Glutamatergic neuron (in vitro differentiated cells): Measurements from ENCODE around the gene IRF4. TPM values are rescaled to one million over a fixed set of nuclear protein-coding genes. Genes with fewer than 3 reads are reported as not detected.

Experiments used
- DNase-seq: peaks from one replicate; pipeline ENCODE4 v3.0.0; 2022
- H3K27ac Mint-ChIP-seq: one replicate; pipeline ENCODE4 v1.8.0; 2020; ENCODE audit warnings: mild to moderate bottlenecking, mixed read lengths, inconsistent platforms; ENCODE audit not compliant: unreplicated experiment
- H3K27me3 Mint-ChIP-seq: one replicate; pipeline ENCODE4 v1.8.0; 2020; ENCODE audit warnings: mild to moderate bottlenecking, moderate library complexity, mixed read lengths, inconsistent platforms; ENCODE audit not compliant: unreplicated experiment
- H3K36me3 Mint-ChIP-seq: one replicate; pipeline ENCODE4 v1.8.0; 2020; ENCODE audit warnings: mild to moderate bottlenecking, mixed read lengths, inconsistent platforms; ENCODE audit not compliant: unreplicated experiment
- H3K4me1 Mint-ChIP-seq: one replicate; pipeline ENCODE4 v1.8.0; 2020; ENCODE audit warnings: mild to moderate bottlenecking, low read depth, mixed read lengths, inconsistent platforms; ENCODE audit not compliant: unreplicated experiment
- H3K4me3 Mint-ChIP-seq: one replicate; pipeline ENCODE4 v1.8.0; 2020; ENCODE audit warnings: mild to moderate bottlenecking, mixed read lengths, inconsistent platforms; ENCODE audit not compliant: unreplicated experiment
- H3K9me3 Mint-ChIP-seq: one replicate; pipeline ENCODE4 v1.8.0; 2020; ENCODE audit warnings: mild to moderate bottlenecking, moderate library complexity, mixed read lengths, inconsistent platforms; ENCODE audit not compliant: unreplicated experiment
- total RNA-seq: library from RNA; stranded (reverse); fragmentation: NEBNext Ultra II Directional; extraction: Animal tissue kit (Norgen Biotek cat#: 25700); gene quantifications from one replicate; pipeline ENCODE4 v1.2.1, GENCODE V29; 2021; ENCODE audit not compliant: unreplicated experiment
- TF ChIP-seq, protein P1 (sequence below): fragments of 200-600 bp; sonication (generic); IDR thresholded peaks from one replicate; pipeline ENCODE4 v1.5.0; 2021; ENCODE audit not compliant: partially characterized antibody, unreplicated experiment

IRF4 gene
- total RNA-seq, 1 donor from 2014 or later, result 0.37 TPM

DNA sequence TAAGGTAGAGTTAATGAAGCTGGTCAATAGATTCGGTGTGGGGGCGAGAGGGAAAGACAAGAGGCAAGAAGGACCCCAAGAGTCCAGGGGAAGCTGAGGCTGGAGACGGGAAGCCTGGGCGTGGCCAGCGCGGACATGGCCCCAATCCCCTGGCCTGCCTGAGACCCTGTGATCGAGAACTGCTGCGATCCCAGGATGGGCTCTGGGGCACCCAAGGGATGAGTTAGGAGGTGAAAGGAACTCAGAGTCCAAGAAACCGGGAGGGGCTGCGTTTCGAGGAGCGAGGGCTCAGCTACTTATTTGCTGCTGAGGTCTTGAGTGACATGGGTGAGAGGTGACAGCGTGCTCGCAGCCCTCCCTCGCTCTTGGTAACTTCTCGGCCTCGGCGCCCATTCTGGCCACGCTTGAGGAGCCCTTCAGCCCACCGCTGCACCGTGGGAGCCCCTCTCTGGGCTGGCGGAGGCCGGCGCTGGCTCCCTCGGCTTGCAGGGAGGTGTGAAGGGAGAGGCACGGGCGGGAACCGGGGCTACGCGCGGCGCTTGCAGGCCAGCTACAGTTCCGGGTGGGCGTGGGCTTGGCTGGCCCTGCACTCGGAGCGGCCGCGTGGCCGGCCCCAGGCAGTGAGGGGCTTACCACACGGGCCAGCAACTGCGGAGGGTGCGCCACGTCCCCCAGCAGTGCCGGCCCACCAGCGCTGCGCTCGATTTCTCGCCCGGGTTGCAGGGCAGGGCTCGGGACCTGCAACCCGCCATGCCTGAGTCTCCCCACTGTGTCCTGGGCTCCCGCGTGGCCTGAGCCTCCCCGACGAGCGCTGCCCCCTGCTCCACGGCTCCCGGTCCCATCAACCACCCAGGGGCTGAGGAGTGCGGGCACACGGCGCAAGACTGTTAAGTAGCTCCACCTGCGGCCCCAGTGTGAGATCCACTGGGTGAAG lies 58.2 kb downstream of the IRF4 start:
- no peak for DNase-seq

DNA sequence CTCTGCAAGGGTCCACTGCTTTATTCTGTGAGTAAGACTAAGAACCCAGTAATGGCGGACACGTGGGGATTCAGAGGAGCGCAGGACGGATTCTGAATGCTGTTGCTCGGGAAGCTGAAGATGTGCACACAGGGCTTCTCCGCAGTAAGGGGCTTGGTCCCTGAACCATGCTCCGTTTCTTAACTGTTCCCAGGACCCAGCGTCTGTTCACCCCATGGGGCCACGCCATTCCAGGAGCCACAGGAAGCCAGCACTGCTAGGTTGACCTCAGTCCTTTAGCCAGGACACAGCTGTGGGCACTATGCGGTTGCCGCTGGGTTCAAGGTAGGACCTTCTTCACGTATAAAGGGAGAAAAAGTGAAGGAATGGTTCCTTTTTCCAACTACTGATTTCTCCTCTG lies 59.8 kb downstream of the IRF4 start:
- H3K4me1 Mint-ChIP-seq, result peaks cover 16% of the 10 kb centered on the region
- H3K9me3 Mint-ChIP-seq, result peaks cover 1% of the 10 kb centered on the region
- H3K36me3 Mint-ChIP-seq, result peaks cover 12% of the 10 kb centered on the region
- no peak for DNase-seq
- TF ChIP-seq, protein P1, sequence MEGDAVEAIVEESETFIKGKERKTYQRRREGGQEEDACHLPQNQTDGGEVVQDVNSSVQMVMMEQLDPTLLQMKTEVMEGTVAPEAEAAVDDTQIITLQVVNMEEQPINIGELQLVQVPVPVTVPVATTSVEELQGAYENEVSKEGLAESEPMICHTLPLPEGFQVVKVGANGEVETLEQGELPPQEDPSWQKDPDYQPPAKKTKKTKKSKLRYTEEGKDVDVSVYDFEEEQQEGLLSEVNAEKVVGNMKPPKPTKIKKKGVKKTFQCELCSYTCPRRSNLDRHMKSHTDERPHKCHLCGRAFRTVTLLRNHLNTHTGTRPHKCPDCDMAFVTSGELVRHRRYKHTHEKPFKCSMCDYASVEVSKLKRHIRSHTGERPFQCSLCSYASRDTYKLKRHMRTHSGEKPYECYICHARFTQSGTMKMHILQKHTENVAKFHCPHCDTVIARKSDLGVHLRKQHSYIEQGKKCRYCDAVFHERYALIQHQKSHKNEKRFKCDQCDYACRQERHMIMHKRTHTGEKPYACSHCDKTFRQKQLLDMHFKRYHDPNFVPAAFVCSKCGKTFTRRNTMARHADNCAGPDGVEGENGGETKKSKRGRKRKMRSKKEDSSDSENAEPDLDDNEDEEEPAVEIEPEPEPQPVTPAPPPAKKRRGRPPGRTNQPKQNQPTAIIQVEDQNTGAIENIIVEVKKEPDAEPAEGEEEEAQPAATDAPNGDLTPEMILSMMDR, result no peak
- H3K27ac Mint-ChIP-seq, result no peak overlapping the region
- no peak overlapping the region for H3K4me3 Mint-ChIP-seq
- peaks cover 5% of the 10 kb centered on the region for H3K27me3 Mint-ChIP-seq

More for the DNA sequence above, 58.2 kb downstream of the IRF4 start:
- Mint-ChIP-seq H3K4me1 (peaks cover 16% of the 10 kb centered on the region), H3K9me3 (peaks cover 1% of the 10 kb centered on the region), H3K27ac (no peak overlapping the region), H3K27me3 (peaks cover 5% of the 10 kb centered on the region), H3K4me3 (no peak overlapping the region), H3K36me3 (peaks cover 12% of the 10 kb centered on the region)
- TF ChIP-seq, protein P1, result no peak

DNA sequence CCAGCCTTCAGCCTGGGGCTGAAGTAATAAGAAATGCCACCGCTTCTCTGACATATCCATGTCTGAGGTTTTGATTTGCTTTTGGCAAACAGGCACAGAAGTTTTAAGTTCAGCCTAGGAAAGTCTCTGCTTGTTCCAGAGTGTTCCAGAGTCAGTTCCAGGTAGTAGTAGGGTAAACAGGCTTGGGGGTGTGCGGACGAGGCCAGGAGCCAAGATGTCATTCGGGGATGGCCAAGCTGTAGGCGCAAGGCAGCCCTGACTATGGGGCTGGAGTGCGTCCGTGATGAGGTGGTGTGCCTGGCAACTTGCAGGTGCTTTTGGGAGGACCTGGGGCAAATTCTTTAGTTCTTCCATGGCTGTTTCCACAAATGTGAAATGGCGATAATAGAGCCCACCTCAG lies 60.3 kb downstream of the IRF4 start:
- Mint-ChIP-seq H3K27me3 (peaks cover 5% of the 10 kb centered on the region), H3K9me3 (peaks cover 1% of the 10 kb centered on the region), H3K27ac (no peak overlapping the region), H3K36me3 (peaks cover 12% of the 10 kb centered on the region), H3K4me3 (no peak overlapping the region), H3K4me1 (peaks cover 19% of the 10 kb centered on the region)
- TF ChIP-seq, protein P1, result no peak
- DNase-seq, result no peak

DNA sequence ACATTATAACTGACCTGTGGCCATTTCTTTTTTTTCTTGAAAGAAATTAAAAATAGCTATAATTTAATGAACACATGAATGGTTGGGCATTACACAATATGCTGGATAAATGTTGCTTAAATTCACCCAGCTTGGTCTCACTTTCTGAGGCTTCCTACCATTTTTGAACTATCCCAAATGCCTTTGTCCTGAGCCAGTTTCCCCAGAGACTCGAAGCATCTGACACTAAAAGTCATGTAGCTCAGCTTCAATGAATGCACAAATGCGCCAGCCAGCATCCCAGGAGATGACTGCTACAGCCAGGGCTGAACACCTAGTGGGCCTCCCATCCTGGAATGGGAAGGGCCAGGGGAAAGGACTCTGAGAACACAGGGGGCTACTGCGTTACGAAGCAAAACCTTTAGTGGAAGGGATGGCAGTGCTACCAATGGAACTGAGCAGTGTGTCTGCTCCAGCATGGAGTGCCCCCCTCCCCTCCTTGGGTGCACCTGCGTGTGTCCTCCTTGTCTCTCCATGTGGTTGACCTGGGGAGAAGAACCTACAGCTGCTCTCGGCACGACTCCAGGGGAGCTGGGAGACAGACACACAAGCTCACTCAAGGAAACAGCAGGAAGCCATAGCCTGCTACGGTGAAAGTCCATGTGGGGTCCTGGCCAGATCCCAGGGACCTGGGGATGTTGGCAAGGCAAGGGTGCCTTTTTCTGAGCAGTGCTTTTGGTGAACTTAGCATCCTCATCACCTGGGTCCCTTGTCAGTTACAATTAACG lies 60.9 kb downstream of the IRF4 start:
- no peak for DNase-seq
- TF ChIP-seq, protein P1, result no peak
- H3K27me3 Mint-ChIP-seq, result peaks cover 5% of the 10 kb centered on the region
- no peak overlapping the region for H3K4me3 Mint-ChIP-seq
- peaks cover 19% of the 10 kb centered on the region for H3K4me1 Mint-ChIP-seq
- no peak overlapping the region for H3K27ac Mint-ChIP-seq
- peaks cover 18% of the 10 kb centered on the region for H3K36me3 Mint-ChIP-seq
- H3K9me3 Mint-ChIP-seq, result peaks cover 1% of the 10 kb centered on the region

DNA sequence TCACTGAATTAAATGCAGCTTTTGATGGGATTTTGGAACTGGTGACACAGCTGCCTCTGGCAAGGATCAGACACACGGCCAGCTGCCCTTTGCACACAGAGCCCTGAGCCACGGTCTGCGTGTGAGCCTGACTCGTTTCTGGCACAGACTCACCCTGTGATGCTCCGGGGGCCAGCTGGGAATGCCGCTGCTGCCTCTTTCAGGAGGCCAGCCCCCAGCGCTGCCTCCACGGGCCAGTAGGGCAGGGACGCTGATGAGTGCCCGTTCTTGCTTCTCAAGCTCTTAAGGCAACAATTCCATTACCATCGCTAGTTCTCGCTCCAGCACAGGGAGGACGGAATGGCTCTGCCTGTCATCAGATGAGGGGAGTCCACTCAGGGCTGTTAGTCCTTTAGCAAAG lies 61.6 kb downstream of the IRF4 start:
- no peak overlapping the region for H3K4me3 Mint-ChIP-seq
- TF ChIP-seq, protein P1, result no peak
- H3K36me3 Mint-ChIP-seq, result peaks cover 20% of the 10 kb centered on the region
- H3K4me1 Mint-ChIP-seq, result peaks cover 19% of the 10 kb centered on the region
- peak; percentile 59 for DNase-seq
- H3K9me3 Mint-ChIP-seq, result peaks cover 1% of the 10 kb centered on the region
- peak overlapping the region; percentile 68 for H3K27ac Mint-ChIP-seq
- peaks cover 5% of the 10 kb centered on the region for H3K27me3 Mint-ChIP-seq
